ENCODE results near the gene MAP3K2.

Gene MAP3K2

GRCh38 chr2:127418300-127419111 is 30.7 kb upstream of the MAP3K2 start, which contains the start of gene PROC:
PROC (plus strand) TSS chr2:127418427; CDS start chr2:127419943, 1,516 bp downstream.
- Histone ChIP-seq H3K36me3 (replicated peaks) (no peaks in the 10 kb centered on the region), H3K27ac (no peak within 1 kb of the TSS), H3K27me3 (replicated peaks) (peaks cover 14% of the 10 kb centered on the region), H3K4me3 (ENCODE audit: low read depth, low read length) (no peak within 1 kb of the TSS)
- DNase-seq: no peak
- TF ChIP-seq, protein P1, sequence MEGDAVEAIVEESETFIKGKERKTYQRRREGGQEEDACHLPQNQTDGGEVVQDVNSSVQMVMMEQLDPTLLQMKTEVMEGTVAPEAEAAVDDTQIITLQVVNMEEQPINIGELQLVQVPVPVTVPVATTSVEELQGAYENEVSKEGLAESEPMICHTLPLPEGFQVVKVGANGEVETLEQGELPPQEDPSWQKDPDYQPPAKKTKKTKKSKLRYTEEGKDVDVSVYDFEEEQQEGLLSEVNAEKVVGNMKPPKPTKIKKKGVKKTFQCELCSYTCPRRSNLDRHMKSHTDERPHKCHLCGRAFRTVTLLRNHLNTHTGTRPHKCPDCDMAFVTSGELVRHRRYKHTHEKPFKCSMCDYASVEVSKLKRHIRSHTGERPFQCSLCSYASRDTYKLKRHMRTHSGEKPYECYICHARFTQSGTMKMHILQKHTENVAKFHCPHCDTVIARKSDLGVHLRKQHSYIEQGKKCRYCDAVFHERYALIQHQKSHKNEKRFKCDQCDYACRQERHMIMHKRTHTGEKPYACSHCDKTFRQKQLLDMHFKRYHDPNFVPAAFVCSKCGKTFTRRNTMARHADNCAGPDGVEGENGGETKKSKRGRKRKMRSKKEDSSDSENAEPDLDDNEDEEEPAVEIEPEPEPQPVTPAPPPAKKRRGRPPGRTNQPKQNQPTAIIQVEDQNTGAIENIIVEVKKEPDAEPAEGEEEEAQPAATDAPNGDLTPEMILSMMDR (IDR thresholded peaks at IDR 0.05; ENCODE audit: low read depth, low read length, missing control alignments): no peak
- in situ Hi-C loops (cut with HindIII; ENCODE audit: low pct_ligation_motif_present, low sequenced_read_pairs): no loop called here

- H3K27me3 ChIP-seq (replicated peaks): peaks cover 3% of the 10 kb centered on the region
- TF ChIP-seq, protein P1 (IDR thresholded peaks at IDR 0.05; ENCODE audit: low read depth, low read length, missing control alignments): no peak
- in situ Hi-C loops (cut with HindIII; ENCODE audit: low pct_ligation_motif_present, low sequenced_read_pairs): no loop called here
Observed at GRCh38 chr2:127417406-127417805, 29.6 kb upstream of the MAP3K2 start.

GRCh38 chr2:127416506-127417001 is 28.8 kb upstream of the MAP3K2 start:
- Histone ChIP-seq H3K4me3 (ENCODE audit: low read depth, low read length) (peak overlapping the region; percentile 41), H3K27ac (no peak overlapping the region), H3K27me3 (replicated peaks) (no peaks in the 10 kb centered on the region), H3K36me3 (replicated peaks) (no peaks in the 10 kb centered on the region)
- no peak for DNase-seq
- TF ChIP-seq, protein P1 (IDR thresholded peaks at IDR 0.05; ENCODE audit: low read depth, low read length, missing control alignments): no peak
- in situ Hi-C loops (cut with HindIII; ENCODE audit: low pct_ligation_motif_present, low sequenced_read_pairs): no loop called here

More at GRCh38 chr2:127417406-127417805, 29.6 kb upstream of the MAP3K2 start:
- no peak overlapping the region for H3K4me3 ChIP-seq (ENCODE audit: low read depth, low read length)
- H3K36me3 ChIP-seq (replicated peaks): no peaks in the 10 kb centered on the region
- H3K27ac ChIP-seq: no peak overlapping the region
- DNase-seq: no peak

DNA sequence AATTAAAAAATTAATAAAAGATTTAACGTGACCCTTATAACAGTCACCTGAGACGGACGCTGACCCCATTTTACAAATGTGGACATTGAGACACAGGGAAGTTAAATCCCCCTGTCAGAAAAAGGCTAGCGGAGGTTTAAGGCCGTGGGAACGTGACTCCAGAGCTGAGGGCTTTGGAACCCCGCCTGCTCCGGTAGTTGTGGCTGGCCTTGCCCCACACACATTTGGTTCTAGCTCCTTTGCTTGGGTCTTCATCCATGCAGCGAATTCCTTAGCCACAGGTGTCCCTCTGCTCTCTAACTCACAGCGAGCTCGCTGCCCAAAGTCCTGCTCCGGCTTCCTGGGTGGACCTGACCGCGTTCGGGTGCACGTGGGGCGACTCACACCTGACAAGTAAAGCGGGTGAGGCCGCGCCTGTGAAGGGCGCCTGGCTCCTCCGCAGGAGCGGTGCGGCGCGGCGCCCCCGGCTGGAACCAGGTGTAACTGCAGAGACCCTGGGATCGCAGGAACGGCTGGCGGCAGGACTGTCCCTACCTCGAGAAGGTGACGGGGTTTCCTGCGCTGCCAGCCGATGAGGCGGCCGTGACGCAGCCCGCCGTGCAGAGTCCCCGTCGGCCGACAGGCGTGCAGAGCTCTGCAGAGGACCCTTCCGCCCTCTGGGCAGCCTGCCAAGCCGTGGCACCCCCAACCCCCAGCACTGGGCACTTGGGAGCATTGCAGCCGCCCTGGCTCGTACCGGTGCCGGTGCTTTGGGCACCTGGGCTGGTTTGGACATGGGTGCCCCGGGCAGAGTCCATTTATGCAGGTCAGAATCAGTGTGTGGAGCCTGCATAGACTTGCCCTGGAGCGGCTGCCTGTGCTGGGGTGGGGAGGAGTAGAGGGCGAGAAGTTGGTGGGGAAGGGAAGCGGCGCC is 28.1 kb upstream of the MAP3K2 start:
- peak overlapping the region; percentile 41 for H3K4me3 ChIP-seq (ENCODE audit: low read depth, low read length)
- no peaks in the 10 kb centered on the region for H3K36me3 ChIP-seq (replicated peaks)
- in situ Hi-C loops (cut with HindIII; ENCODE audit: low pct_ligation_motif_present, low sequenced_read_pairs): no loop called here
- no peaks in the 10 kb centered on the region for H3K27me3 ChIP-seq (replicated peaks)
- TF ChIP-seq, protein P1 (IDR thresholded peaks at IDR 0.05; ENCODE audit: low read depth, low read length, missing control alignments): peak; percentile 71
- no peak overlapping the region for H3K27ac ChIP-seq
- DNase-seq: no peak

- DNase-seq: no peak
- Histone ChIP-seq H3K4me3 (ENCODE audit: low read depth, low read length) (no peak overlapping the region), H3K27ac (no peak overlapping the region), H3K36me3 (replicated peaks) (no peaks in the 10 kb centered on the region), H3K27me3 (replicated peaks) (no peaks in the 10 kb centered on the region)
- TF ChIP-seq, protein P1 (IDR thresholded peaks at IDR 0.05; ENCODE audit: low read depth, low read length, missing control alignments): no peak
- in situ Hi-C loops (cut with HindIII; ENCODE audit: low pct_ligation_motif_present, low sequenced_read_pairs): no loop called here
Observed at GRCh38 chr2:127414638-127415592, 27.1 kb upstream of the MAP3K2 start.

Data from brain microvascular endothelial cell (primary cell).